OCI-LY1 (cell line): Measurements from ENCODE around the gene PCLO.
"Not testable (repeated sequence)": the region's sequence is repeated elsewhere in the genome, so short reads cannot be mapped to it uniquely, and the experiment has no call there.

Experiments used
- H2AFZ ChIP-seq: fragments of 200-600 bp; sonication (generic), shearing (Covaris generic); 2 replicates; pipeline ENCODE4 v1.6.0; 2014; ENCODE audit warnings: antibody characterized with exemption, mild to moderate bottlenecking, low read length
- H3F3A ChIP-seq: fragments of 200-600 bp; sonication (generic), shearing (Covaris generic); 2 replicates; pipeline ENCODE4 v1.6.0; 2014; ENCODE audit warnings: mild to moderate bottlenecking, antibody characterized with exemption, low read length, moderate library complexity; ENCODE audit not compliant: insufficient read depth
- H3K27ac ChIP-seq: fragments of 200-600 bp; sonication (generic); 2 replicates; pipeline ENCODE4 v1.5.1; 2014; ENCODE audit warnings: low read length, mixed run types, mild to moderate bottlenecking, low read depth; ENCODE audit not compliant: poor library complexity, severe bottlenecking
- H3K27me3 ChIP-seq: fragments of 200-600 bp; sonication (generic); 2 replicates; pipeline ENCODE4 v1.6.0; 2014; ENCODE audit warnings: antibody characterized with exemption, mild to moderate bottlenecking, low read length, moderate library complexity; ENCODE audit not compliant: insufficient read depth
- H3K36me3 ChIP-seq: fragments of 200-600 bp; sonication (generic); 2 replicates; pipeline ENCODE4 v1.6.1; 2014; ENCODE audit warnings: mild to moderate bottlenecking, antibody characterized with exemption, low read length, moderate library complexity, mixed read lengths; ENCODE audit not compliant: insufficient read depth
- H3K4me1 ChIP-seq: fragments of 200-600 bp; sonication (generic); 2 replicates; pipeline ENCODE4 v1.5.1; 2014; ENCODE audit warnings: mild to moderate bottlenecking, low read length, moderate library complexity; ENCODE audit not compliant: insufficient read depth, severe bottlenecking
- H3K4me2 ChIP-seq: fragments of 200-600 bp; sonication (generic), shearing (Covaris generic); 2 replicates; pipeline ENCODE4 v1.6.1; 2014; ENCODE audit warnings: low read length
- H3K4me3 ChIP-seq: fragments of 200-600 bp; sonication (generic); 2 replicates; pipeline ENCODE4 v1.5.1; 2014; ENCODE audit warnings: low read length, low read depth, mild to moderate bottlenecking, mixed read lengths; ENCODE audit not compliant: poor library complexity, severe bottlenecking
- H3K79me2 ChIP-seq: fragments of 200-600 bp; shearing (Covaris generic); 2 replicates; pipeline ENCODE4 v1.6.1; 2016; ENCODE audit warnings: mixed run types, low read length, mixed read lengths; ENCODE audit not compliant: insufficient read depth
- H3K9ac ChIP-seq: fragments of 200-600 bp; sonication (generic), shearing (Covaris generic); 2 replicates; pipeline ENCODE4 v1.6.1; 2014; ENCODE audit warnings: mild to moderate bottlenecking, low read length, mixed read lengths
- H3K9me2 ChIP-seq: fragments of 200-600 bp; sonication (generic), shearing (Covaris generic); 2 replicates; pipeline ENCODE4 v1.6.1; 2014; ENCODE audit warnings: low read depth, mild to moderate bottlenecking, low read length, mixed read lengths
- H3K9me3 ChIP-seq: fragments of 200-600 bp; shearing (Covaris generic); 2 replicates; pipeline ENCODE4 v1.6.1; 2014; ENCODE audit warnings: low read length, mixed read lengths
- H4K20me1 ChIP-seq: fragments of 200-600 bp; sonication (generic), shearing (Covaris generic); 2 replicates; pipeline ENCODE4 v1.6.0; 2016; ENCODE audit warnings: mild to moderate bottlenecking, low read length; ENCODE audit not compliant: insufficient read depth
- CTCF ChIP-seq: fragments of 200-600 bp; sonication (generic), shearing (Covaris generic); IDR thresholded peaks from 2 replicates; pipeline ENCODE4 v1.5.1; 2017; ENCODE audit warnings: mild to moderate bottlenecking, antibody characterized with exemption, low read length, moderate library complexity, mixed read lengths
- EZH2 ChIP-seq: fragments of 200-600 bp; sonication (generic), shearing (Covaris generic); IDR thresholded peaks from 2 replicates; pipeline ENCODE4 v1.8.0; 2017; ENCODE audit warnings: borderline replicate concordance, mixed run types, mild to moderate bottlenecking, antibody characterized with exemption, low read length, moderate library complexity, mixed read lengths

PCLO gene

DNA sequence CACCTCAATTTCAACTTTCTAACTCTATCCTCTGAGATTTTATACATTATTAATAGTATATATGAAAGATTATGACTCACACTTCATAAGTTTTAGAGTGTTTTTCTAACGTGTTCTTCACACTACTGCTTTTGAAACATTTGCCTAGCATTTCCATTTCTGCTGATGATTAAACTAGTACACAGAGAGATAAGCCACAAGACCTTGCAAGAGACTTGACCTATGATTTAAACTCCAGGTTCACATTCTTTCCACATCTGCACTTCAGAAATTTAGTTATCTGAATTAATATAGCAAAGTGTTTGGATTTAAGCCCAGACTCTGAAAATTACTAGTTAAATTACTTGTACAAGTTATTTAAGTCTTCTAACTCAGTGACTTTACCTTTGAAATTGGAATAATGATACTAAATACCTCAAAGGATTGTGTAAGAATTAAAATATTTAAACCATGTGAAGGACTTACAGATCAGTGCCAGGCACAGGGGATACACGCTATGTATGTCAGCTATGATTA, 66.6 kb downstream of the PCLO start:
- no peaks in the 10 kb centered on the region for H3K79me2 ChIP-seq
- no peaks in the 10 kb centered on the region for H3K9me3 ChIP-seq
- no peaks in the 10 kb centered on the region for H3K4me1 ChIP-seq
- H2AFZ ChIP-seq: no peak overlapping the region
- H3K9ac ChIP-seq: no peak overlapping the region
- H3K27me3 ChIP-seq: no peaks in the 10 kb centered on the region
- H3K9me2 ChIP-seq: no peaks in the 10 kb centered on the region
- no peak overlapping the region for H3K4me2 ChIP-seq
- H3K4me3 ChIP-seq: no peak overlapping the region
- H3F3A ChIP-seq: peaks cover 3% of the 10 kb centered on the region; the same call in 1 of the 2 replicates
- H4K20me1 ChIP-seq: no peaks in the 10 kb centered on the region
- no peak for TF ChIP-seq EZH2
- no peak overlapping the region for H3K27ac ChIP-seq
- no peaks in the 10 kb centered on the region for H3K36me3 ChIP-seq

DNA sequence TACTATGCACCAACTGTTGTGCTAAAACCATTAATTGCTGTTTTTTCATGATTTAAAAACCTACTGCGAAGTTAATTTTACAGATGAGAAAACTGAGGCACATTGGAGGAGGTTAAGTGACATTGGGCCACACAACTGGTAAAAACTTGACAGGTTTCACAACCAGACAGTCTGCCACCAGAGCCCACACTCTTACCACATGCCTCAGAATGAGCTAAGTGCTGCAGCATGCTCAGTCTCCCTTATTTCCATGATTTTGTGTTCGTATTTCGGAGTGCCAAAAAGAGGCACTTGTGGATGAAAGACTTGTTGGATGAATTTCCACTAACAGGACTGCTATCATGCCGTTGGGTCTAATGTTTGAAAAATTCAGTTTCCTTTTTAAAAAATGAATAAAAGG, 77.4 kb downstream of the PCLO start:
- Histone ChIP-seq H3K27me3 (no peaks in the 10 kb centered on the region), H3K4me3 (no peak overlapping the region), H3F3A (no peaks in the 10 kb centered on the region), H3K4me2 (no peak overlapping the region), H3K79me2 (no peaks in the 10 kb centered on the region), H3K9me2 (no peaks in the 10 kb centered on the region), H3K36me3 (no peaks in the 10 kb centered on the region), H4K20me1 (no peaks in the 10 kb centered on the region), H3K9me3 (no peaks in the 10 kb centered on the region), H3K4me1 (no peaks in the 10 kb centered on the region), H3K27ac (no peak overlapping the region), H3K9ac (no peak overlapping the region), H2AFZ (no peak overlapping the region)
- TF ChIP-seq CTCF (no peak), EZH2 (no peak)

DNA sequence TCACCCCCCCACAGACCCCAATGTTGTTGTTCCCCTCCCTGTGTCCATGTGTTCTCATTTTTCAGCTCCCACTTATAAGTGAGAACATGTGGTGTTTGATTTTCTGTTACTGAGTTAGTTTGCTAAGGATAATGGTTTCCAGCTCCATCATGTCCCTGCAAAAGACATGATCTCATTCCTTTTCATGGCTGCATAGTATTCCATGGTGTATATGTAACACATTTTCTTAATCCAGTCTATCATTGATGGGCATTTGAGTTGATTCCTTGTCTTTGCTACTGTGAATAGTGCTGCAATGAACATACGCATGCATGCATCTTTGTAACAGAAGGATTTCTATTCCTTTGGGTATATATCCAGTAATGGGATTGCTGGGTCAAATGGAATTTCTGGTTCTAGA, 82.8 kb downstream of the PCLO start:
- not testable (repeated sequence) for H3K4me2 ChIP-seq, H3K9ac ChIP-seq, H3K27me3 ChIP-seq, H3K36me3 ChIP-seq, H3K9me2 ChIP-seq, H3K4me1 ChIP-seq, H4K20me1 ChIP-seq, H3K27ac ChIP-seq, H3K9me3 ChIP-seq, H2AFZ ChIP-seq, H3K4me3 ChIP-seq, H3K79me2 ChIP-seq, H3F3A ChIP-seq

DNA sequence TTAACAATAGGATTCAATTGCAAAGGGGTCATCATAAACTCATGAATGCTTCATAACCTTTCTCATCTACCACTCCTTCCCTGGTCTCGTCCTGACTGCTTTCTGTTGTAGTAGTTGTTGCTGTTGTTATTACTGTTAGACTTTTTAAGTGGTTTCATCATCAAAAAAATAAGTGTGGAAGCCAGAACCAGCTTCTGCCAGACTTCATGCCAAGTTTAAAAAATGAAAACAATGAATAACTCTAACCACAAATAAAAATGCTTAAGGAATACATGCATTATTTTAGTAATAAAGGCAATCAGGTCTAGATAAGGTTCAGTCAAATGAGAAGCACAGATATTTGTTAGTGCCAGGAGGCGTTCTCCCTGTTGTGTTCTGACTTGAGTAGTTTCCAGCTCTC, 85.4 kb downstream of the PCLO start:
- Histone ChIP-seq H3K27me3 (no peaks in the 10 kb centered on the region), H3K9me3 (no peaks in the 10 kb centered on the region)

More for the DNA sequence above, 85.4 kb downstream of the PCLO start:
- Histone ChIP-seq H2AFZ (no peak overlapping the region), H3K4me3 (no peak overlapping the region), H3K4me2 (no peak overlapping the region), H3K9ac (no peak overlapping the region), H3K4me1 (no peaks in the 10 kb centered on the region), H3F3A (no peaks in the 10 kb centered on the region), H4K20me1 (no peaks in the 10 kb centered on the region), H3K9me2 (no peaks in the 10 kb centered on the region), H3K79me2 (no peaks in the 10 kb centered on the region), H3K36me3 (no peaks in the 10 kb centered on the region), H3K27ac (no peak overlapping the region)
- TF ChIP-seq CTCF (no peak), EZH2 (no peak)
